ENCODE data around the gene DPM3.
A peak's percentile ranks its signal among the peaks of the same experiment; 100 is the strongest.
"Not testable (repeated sequence)": the region's sequence is repeated elsewhere in the genome, so short reads cannot be mapped to it uniquely, and the experiment has no call there.

DPM3 gene

DNA sequence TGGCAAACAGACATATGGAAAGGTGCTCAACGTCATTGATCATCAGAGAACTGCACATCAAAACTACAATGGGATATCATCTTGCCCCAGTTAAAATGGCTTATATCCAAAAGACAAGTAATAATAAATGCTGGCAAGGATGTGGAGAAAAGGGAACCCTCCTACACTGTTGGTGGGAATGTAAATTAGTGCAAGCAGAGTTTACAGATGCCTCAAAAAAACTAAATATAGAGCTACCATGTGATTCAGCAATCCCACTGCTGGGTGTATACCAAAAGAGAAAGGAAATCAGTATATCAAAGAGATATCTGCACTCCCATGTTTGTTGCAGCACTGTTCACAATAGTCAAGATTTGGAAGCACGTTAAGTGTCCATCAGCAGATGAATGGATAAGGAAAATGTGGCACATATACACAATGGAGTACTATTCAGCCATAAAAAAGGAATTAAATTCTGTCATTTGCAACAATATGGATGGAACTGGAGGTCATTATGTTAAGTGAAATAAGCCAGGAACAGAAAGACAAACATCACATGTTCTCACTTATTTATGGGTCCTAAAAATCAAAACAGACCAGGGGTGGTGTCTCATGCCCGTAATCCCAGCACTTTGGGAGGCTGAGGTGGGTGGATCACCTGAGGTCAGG lies 15.8 kb upstream of the DPM3 start:
- H3K4me3 ChIP-seq (ENCODE audit: control insufficient read depth in 1 of 7, extremely low read depth in 1 of 7, insufficient read depth in 4 of 7, low read depth in 2 of 7, low read length in 6 of 7); POLR2A ChIA-PET; H3K27me3 ChIP-seq (replicated peaks in 2 of 5; ENCODE audit: control insufficient read depth in 4 of 5, insufficient read depth in 5 of 5, low read length in 4 of 5); H3K36me3 ChIP-seq (ENCODE audit: control insufficient read depth in 4 of 4, insufficient read depth in 4 of 4, low read length in 3 of 4); DNase-seq; H3K9me3 ChIP-seq (ENCODE audit: control extremely low read depth in 1 of 5, control insufficient read depth in 4 of 5, insufficient read depth in 2 of 5, low read depth in 1 of 5, low read length in 4 of 5); H3K27ac ChIP-seq (ENCODE audit: insufficient read depth in 1 of 2, low read depth in 1 of 2, low read length in 2 of 2, poor library complexity in 1 of 2, severe bottlenecking in 2 of 2); H3K4me1 ChIP-seq (ENCODE audit: control extremely low read depth in 1 of 4, control insufficient read depth in 4 of 4, insufficient read depth in 4 of 4, low read length in 3 of 4): not testable (repeated sequence)
- 100% methylated on average over 1 of the region's 3 CpGs for WGBS (ENCODE audit: insufficient coverage)
- CTCF ChIA-PET, result interaction anchor here (1.1 to 2.4 kb wide), 3 partner anchors 10 to 65 kb away, joined by 3 to 9 read pairs (median 5); no protein-coding TSS in a partner anchor

DNA sequence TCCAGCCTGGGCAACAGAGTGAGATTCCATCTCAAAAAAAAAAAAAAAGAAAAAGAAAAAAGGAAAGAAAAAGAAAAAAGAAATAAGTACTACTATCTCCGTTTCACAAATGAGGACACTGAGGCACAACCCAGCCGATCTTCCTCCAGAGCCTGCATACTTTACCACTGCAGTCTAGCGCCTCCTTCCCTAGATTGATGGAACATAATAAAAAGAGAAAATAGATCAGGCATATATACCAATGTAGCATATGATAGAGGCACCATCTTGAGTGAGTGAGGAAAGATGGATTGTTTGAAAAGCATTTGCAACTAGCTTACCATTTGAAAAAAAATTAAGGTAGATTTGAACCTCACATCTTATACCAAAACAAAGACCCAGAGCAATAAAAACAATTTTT lies 5.2 kb upstream of the DPM3 start:
- H3K9me3 ChIP-seq (ENCODE audit: control extremely low read depth in 1 of 5, control insufficient read depth in 4 of 5, insufficient read depth in 2 of 5, low read depth in 1 of 5, low read length in 4 of 5), result no peaks in the 10 kb centered on the region
- H3K4me3 ChIP-seq (ENCODE audit: control insufficient read depth in 1 of 7, extremely low read depth in 1 of 7, insufficient read depth in 4 of 7, low read depth in 2 of 7, low read length in 6 of 7), result no peak overlapping the region
- no peaks in the 10 kb centered on the region for H3K36me3 ChIP-seq (ENCODE audit: control insufficient read depth in 4 of 4, insufficient read depth in 4 of 4, low read length in 3 of 4)
- WGBS (ENCODE audit: insufficient coverage), result 80% methylated on average over 1 of the region's 3 CpGs
- ChIA-PET CTCF (interaction anchor here (0.9 to 3.3 kb wide), 6 partner anchors 11 to 27 kb away, joined by 3 to 9 read pairs (median 4); partner anchors contain the start of genes KRTCAP2 and SLC50A1), POLR2A (no interaction called here)
- no peak for DNase-seq
- H3K27ac ChIP-seq (ENCODE audit: insufficient read depth in 1 of 2, low read depth in 1 of 2, low read length in 2 of 2, poor library complexity in 1 of 2, severe bottlenecking in 2 of 2), result no peak overlapping the region
- H3K27me3 ChIP-seq (replicated peaks in 2 of 5; ENCODE audit: control insufficient read depth in 4 of 5, insufficient read depth in 5 of 5, low read length in 4 of 5), result no peaks in the 10 kb centered on the region
- peaks cover 0 to 11% (median 1%) of the 10 kb centered on the region in 4 experiments for H3K4me1 ChIP-seq (ENCODE audit: control extremely low read depth in 1 of 4, control insufficient read depth in 4 of 4, insufficient read depth in 4 of 4, low read length in 3 of 4)

DNA sequence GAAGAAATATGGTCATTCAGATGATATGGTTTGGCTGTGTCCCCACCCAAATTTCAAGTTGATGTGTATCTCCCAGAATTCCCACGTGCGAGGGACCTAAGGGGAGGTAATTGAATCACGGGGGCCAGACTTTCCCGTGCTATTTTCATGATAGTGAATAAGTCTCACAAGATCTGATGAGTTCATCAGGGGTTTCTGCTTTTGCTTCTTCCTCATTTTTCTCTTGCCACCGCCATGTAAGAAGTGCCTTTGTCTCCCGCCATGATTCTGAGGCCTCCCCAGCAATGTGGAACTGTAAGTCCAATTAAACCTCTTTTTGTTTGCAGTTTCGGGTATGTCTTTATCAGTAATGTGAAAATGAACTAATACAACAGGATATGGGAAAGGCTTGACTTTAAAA lies 1.4 kb upstream of the DPM3 start:
- POLR2A ChIA-PET, result no interaction called here
- WGBS (ENCODE audit: insufficient coverage), result 77% methylated on average over 3 of the region's 7 CpGs

DNA sequence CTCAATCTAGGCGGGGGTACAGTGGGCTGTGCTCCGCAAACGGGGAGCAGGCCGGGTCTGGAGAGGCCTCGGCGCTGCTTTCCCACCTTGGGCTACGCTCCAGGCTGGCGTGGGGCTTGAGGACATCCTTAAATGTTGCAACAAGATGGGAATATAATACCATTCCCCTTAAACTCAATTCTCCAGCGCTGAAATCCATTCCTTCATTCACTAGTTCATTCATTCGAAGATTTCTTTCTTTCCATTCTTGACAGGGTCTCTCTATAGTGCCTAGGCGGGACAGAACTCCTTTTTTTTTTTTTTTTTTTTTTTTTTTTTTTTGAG lies 261 bp upstream of the DPM3 start:
- peak overlapping the region in 1 of 2 experiments; percentile 91 for H3K27ac ChIP-seq (ENCODE audit: insufficient read depth in 1 of 2, low read depth in 1 of 2, low read length in 2 of 2, poor library complexity in 1 of 2, severe bottlenecking in 2 of 2)
- 2% methylated on average over 8 of the region's 11 CpGs for WGBS (ENCODE audit: insufficient coverage)

More for the DNA sequence above, 1.4 kb upstream of the DPM3 start:
- Histone ChIP-seq H3K27me3 (replicated peaks in 2 of 5; ENCODE audit: control insufficient read depth in 4 of 5, insufficient read depth in 5 of 5, low read length in 4 of 5) (no peaks in the 10 kb centered on the region), H3K4me3 (ENCODE audit: control insufficient read depth in 1 of 7, extremely low read depth in 1 of 7, insufficient read depth in 4 of 7, low read depth in 2 of 7, low read length in 6 of 7) (no peak overlapping the region), H3K9me3 (ENCODE audit: control extremely low read depth in 1 of 5, control insufficient read depth in 4 of 5, insufficient read depth in 2 of 5, low read depth in 1 of 5, low read length in 4 of 5) (no peaks in the 10 kb centered on the region), H3K4me1 (ENCODE audit: control extremely low read depth in 1 of 4, control insufficient read depth in 4 of 4, insufficient read depth in 4 of 4, low read length in 3 of 4) (peaks cover 9 to 29% (median 21%) of the 10 kb centered on the region in 4 experiments), H3K36me3 (ENCODE audit: control insufficient read depth in 4 of 4, insufficient read depth in 4 of 4, low read length in 3 of 4) (peaks cover 0 to 16% (median 2%) of the 10 kb centered on the region in 4 experiments), H3K27ac (ENCODE audit: insufficient read depth in 1 of 2, low read depth in 1 of 2, low read length in 2 of 2, poor library complexity in 1 of 2, severe bottlenecking in 2 of 2) (no peak overlapping the region)
- CTCF ChIA-PET, result no interaction called here
- DNase-seq, result peak in 2 of 3 donors; percentile 44 to 67

DNA sequence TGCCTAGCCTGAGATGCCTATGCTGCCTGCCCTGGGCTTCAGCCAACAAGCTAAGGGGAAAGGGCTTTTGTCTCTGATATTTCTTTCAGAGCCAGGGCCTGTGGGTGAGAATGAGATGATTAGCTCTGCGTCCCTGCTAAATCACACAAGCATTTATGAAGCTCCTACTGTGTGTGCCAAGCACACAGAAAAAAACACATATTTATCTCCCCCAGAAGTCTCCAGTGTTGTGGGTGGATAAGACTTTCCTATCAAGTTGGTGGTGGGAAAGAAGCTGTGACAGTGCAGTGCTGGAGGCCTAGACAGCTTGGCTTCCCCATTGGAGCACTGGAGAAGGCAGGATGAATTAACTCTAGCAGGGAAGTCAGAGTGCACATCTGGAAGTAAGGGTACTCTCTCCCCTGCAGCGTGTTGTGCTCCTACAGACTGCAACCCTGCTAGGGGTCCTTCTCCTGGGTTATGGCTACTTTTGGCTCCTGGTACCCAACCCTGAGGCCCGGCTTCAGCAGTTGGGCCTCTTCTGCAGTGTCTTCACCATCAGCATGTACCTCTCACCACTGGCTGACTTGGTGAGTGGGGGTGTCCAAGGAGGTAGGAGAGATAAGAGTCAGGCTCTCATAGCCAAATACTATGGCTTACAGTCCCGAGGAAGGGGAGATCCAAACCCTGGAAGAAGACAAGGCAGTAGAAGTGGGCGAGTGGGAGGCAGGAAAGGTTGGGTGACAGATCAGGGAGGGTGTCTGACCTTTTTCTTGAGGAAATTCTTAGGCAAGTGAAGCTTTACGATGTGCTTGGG lies 3.0 kb downstream of the DPM3 start:
- WGBS (ENCODE audit: insufficient coverage), result 93% methylated on average over 3 of the region's 6 CpGs
- H3K9me3 ChIP-seq (ENCODE audit: control extremely low read depth in 1 of 5, control insufficient read depth in 4 of 5, insufficient read depth in 2 of 5, low read depth in 1 of 5, low read length in 4 of 5), result no peaks in the 10 kb centered on the region
- peak overlapping the region in 6 of 7 experiments; percentile 62 to 86 (median 80) for H3K4me3 ChIP-seq (ENCODE audit: control insufficient read depth in 1 of 7, extremely low read depth in 1 of 7, insufficient read depth in 4 of 7, low read depth in 2 of 7, low read length in 6 of 7)
- no peaks in the 10 kb centered on the region for H3K27me3 ChIP-seq (replicated peaks in 2 of 5; ENCODE audit: control insufficient read depth in 4 of 5, insufficient read depth in 5 of 5, low read length in 4 of 5)
- peak overlapping the region; percentile 97 to 98 for H3K27ac ChIP-seq (ENCODE audit: insufficient read depth in 1 of 2, low read depth in 1 of 2, low read length in 2 of 2, poor library complexity in 1 of 2, severe bottlenecking in 2 of 2)
- H3K4me1 ChIP-seq (ENCODE audit: control extremely low read depth in 1 of 4, control insufficient read depth in 4 of 4, insufficient read depth in 4 of 4, low read length in 3 of 4), result peaks cover 11 to 49% (median 39%) of the 10 kb centered on the region in 4 experiments
- DNase-seq, result no peak
- H3K36me3 ChIP-seq (ENCODE audit: control insufficient read depth in 4 of 4, insufficient read depth in 4 of 4, low read length in 3 of 4), result peaks cover 3 to 31% (median 13%) of the 10 kb centered on the region in 4 experiments
- POLR2A ChIA-PET, result interaction anchor here (0.8 to 1.3 kb wide), 2 partner anchors 8 to 30 kb away, joined by 3 read pairs; no protein-coding TSS in a partner anchor
- CTCF ChIA-PET, result interaction anchor here (0.7 to 6.6 kb wide), 9 partner anchors 9 to 76 kb away, joined by 3 to 49 read pairs (median 4); no protein-coding TSS in a partner anchor

More for the DNA sequence above, 261 bp upstream of the DPM3 start:
- Histone ChIP-seq H3K9me3 (ENCODE audit: control extremely low read depth in 1 of 5, control insufficient read depth in 4 of 5, insufficient read depth in 2 of 5, low read depth in 1 of 5, low read length in 4 of 5) (no peaks in the 10 kb centered on the region), H3K4me1 (ENCODE audit: control extremely low read depth in 1 of 4, control insufficient read depth in 4 of 4, insufficient read depth in 4 of 4, low read length in 3 of 4) (peaks cover 9 to 34% (median 24%) of the 10 kb centered on the region in 4 experiments), H3K4me3 (ENCODE audit: control insufficient read depth in 1 of 7, extremely low read depth in 1 of 7, insufficient read depth in 4 of 7, low read depth in 2 of 7, low read length in 6 of 7) (peak overlapping the region; percentile 58 to 96 (median 93)), H3K27me3 (replicated peaks in 2 of 5; ENCODE audit: control insufficient read depth in 4 of 5, insufficient read depth in 5 of 5, low read length in 4 of 5) (no peaks in the 10 kb centered on the region), H3K36me3 (ENCODE audit: control insufficient read depth in 4 of 4, insufficient read depth in 4 of 4, low read length in 3 of 4) (peaks cover 0 to 16% (median 2%) of the 10 kb centered on the region in 4 experiments)
- ChIA-PET CTCF (interaction anchor here (1.5 kb wide), 1 partner anchor 32 kb away, joined by 6 read pairs; the partner anchor contains the start of gene KRTCAP2), POLR2A (interaction anchor here (1.3 kb wide), 1 partner anchor 25 kb away, joined by 3 read pairs; no protein-coding TSS in a partner anchor)
- no peak for DNase-seq

DNA sequence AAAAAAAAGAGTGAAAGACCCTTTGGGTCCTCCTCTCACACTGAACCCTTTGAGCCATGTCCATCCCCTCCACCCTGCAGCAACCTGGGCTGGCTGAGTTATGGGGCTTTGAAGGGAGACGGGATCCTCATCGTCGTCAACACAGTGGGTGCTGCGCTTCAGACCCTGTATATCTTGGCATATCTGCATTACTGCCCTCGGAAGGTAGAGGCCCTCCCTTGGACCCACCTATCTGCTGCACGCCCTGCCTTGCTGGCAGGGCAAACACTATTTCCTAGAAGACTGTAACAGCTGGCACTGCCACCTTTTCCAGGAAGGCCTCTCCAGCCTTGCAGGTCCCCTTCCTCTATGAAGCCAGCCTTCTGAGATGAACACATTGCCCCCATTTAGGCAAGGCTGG lies 3.6 kb downstream of the DPM3 start:
- H3K27me3 ChIP-seq (replicated peaks in 2 of 5; ENCODE audit: control insufficient read depth in 4 of 5, insufficient read depth in 5 of 5, low read length in 4 of 5), result no peaks in the 10 kb centered on the region
- 5% methylated on average over 6 of the region's 6 CpGs for WGBS (ENCODE audit: insufficient coverage)
- peaks cover 11 to 49% (median 39%) of the 10 kb centered on the region in 4 experiments for H3K4me1 ChIP-seq (ENCODE audit: control extremely low read depth in 1 of 4, control insufficient read depth in 4 of 4, insufficient read depth in 4 of 4, low read length in 3 of 4)
- ChIA-PET POLR2A (interaction anchor here (0.8 to 2.0 kb wide), 3 partner anchors 8 to 31 kb away, joined by 3 to 12 read pairs (median 3); no protein-coding TSS in a partner anchor), CTCF (interaction anchor here (0.7 to 6.6 kb wide), 7 partner anchors 8 to 75 kb away, joined by 3 to 49 read pairs (median 4); no protein-coding TSS in a partner anchor)
- DNase-seq, result peak in 1 of 3 donors; percentile 27
- H3K27ac ChIP-seq (ENCODE audit: insufficient read depth in 1 of 2, low read depth in 1 of 2, low read length in 2 of 2, poor library complexity in 1 of 2, severe bottlenecking in 2 of 2), result peak overlapping the region; percentile 97 to 98
- peaks cover 3 to 34% (median 16%) of the 10 kb centered on the region in 4 experiments for H3K36me3 ChIP-seq (ENCODE audit: control insufficient read depth in 4 of 4, insufficient read depth in 4 of 4, low read length in 3 of 4)
- H3K9me3 ChIP-seq (ENCODE audit: control extremely low read depth in 1 of 5, control insufficient read depth in 4 of 5, insufficient read depth in 2 of 5, low read depth in 1 of 5, low read length in 4 of 5), result no peaks in the 10 kb centered on the region
- H3K4me3 ChIP-seq (ENCODE audit: control insufficient read depth in 1 of 7, extremely low read depth in 1 of 7, insufficient read depth in 4 of 7, low read depth in 2 of 7, low read length in 6 of 7), result peak overlapping the region; percentile 27 to 86 (median 76)

All from common myeloid progenitor, CD34-positive (primary cell).